HepG2 (cell line): Measurements from ENCODE around the gene GATA5. TPM values are rescaled to one million over a fixed set of nuclear protein-coding genes. Genes with fewer than 3 reads are reported as not detected.
A peak's percentile ranks its signal among the peaks of the same experiment; 100 is the strongest.

Experiments used
- CSRNP1 ChIP-seq: sonication (generic); formaldehyde crosslinking; IDR thresholded peaks from 2 replicates; pipeline ENCODE4 v1.8.1; 2023; ENCODE audit warnings: mild to moderate bottlenecking, missing genetic modification reagents
- MEIS1 ChIP-seq: sonication (generic); formaldehyde crosslinking; IDR thresholded peaks from 2 replicates; pipeline ENCODE4 v1.9.0; 2021; ENCODE audit warnings: mild to moderate bottlenecking, missing genetic modification reagents, moderate library complexity, borderline replicate concordance
- MXD3 ChIP-seq: IDR thresholded peaks from 2 replicates; pipeline ENCODE4 v1.6.1; 2016; ENCODE audit warnings: mild to moderate bottlenecking, missing biosample characterization, missing genetic modification reagents
- NR2F6 ChIP-seq, 2 experiments: IDR thresholded peaks; 2 replicates each; pipeline ENCODE4 v1.6.1; 2016; ENCODE audit warnings: antibody characterized with exemption in 1 of 2, mild to moderate bottlenecking in 1 of 2
- POLR2A ChIP-seq, 2 experiments: IDR thresholded peaks; 2 replicates each; pipeline ENCODE4 v1.6.1; 2011; ENCODE audit warnings: low read depth in 2 of 2, low read length in 2 of 2, mild to moderate bottlenecking in 1 of 2, moderate library complexity in 1 of 2; ENCODE audit not compliant: insufficient read depth in 1 of 2
- RNF2 ChIP-seq: fragments of 450-650 bp; conservative IDR thresholded peaks from 2 replicates; pipeline ENCODE4 v1.6.1; 2016; ENCODE audit warnings: low read depth
- STAT5B ChIP-seq: sonication (generic); formaldehyde crosslinking; IDR thresholded peaks from 2 replicates; pipeline ENCODE4 v1.4.0; 2020; ENCODE audit warnings: missing genetic modification reagents
- SYNCRIP ChIP-seq: fragments of 200-400 bp; formaldehyde crosslinking; IDR thresholded peaks from 2 replicates; pipeline ENCODE4 v1.6.1; 2018; ENCODE audit warnings: mild to moderate bottlenecking, low read depth, low read length; ENCODE audit not compliant: insufficient read depth
- ZC3H13 ChIP-seq: sonication (generic); formaldehyde crosslinking; IDR thresholded peaks from 2 replicates; pipeline ENCODE4 v1.8.1; 2023; ENCODE audit warnings: mild to moderate bottlenecking, missing genetic modification reagents, moderate library complexity
- ZHX2 ChIP-seq, 2 experiments: sonication (generic) in 1 of 2; formaldehyde crosslinking in 1 of 2; IDR thresholded peaks; 2 replicates each; pipeline versions ENCODE4 v1.6.1 to v1.9.0; 2014 to 2022; ENCODE audit warnings: antibody characterized with exemption in 1 of 2, borderline replicate concordance in 1 of 2, inconsistent platforms in 1 of 2, low read depth in 1 of 2, missing genetic modification reagents in 1 of 2
- ZNF10 ChIP-seq: sonication (generic); formaldehyde crosslinking; IDR thresholded peaks from 2 replicates; pipeline ENCODE4 v1.4.0; 2020; ENCODE audit warnings: mild to moderate bottlenecking, low read depth, missing genetic modification reagents, borderline replicate concordance
- ZNF274 ChIP-seq: sonication (generic); formaldehyde crosslinking; IDR thresholded peaks from 2 replicates; pipeline ENCODE4 v1.5.1; 2020; ENCODE audit warnings: mild to moderate bottlenecking, missing genetic modification reagents
- ZNF510 ChIP-seq: sonication (generic); formaldehyde crosslinking; IDR thresholded peaks from 2 replicates; pipeline ENCODE4 v1.4.0; 2020; ENCODE audit warnings: low read depth, mild to moderate bottlenecking, missing genetic modification reagents
- ZNF563 ChIP-seq: sonication (generic); formaldehyde crosslinking; IDR thresholded peaks from 2 replicates; pipeline ENCODE4 v1.8.0; 2022; ENCODE audit warnings: mild to moderate bottlenecking, moderate library complexity, missing genetic modification reagents
- ZNF770 ChIP-seq: sonication (generic); formaldehyde crosslinking; IDR thresholded peaks from 2 replicates; pipeline ENCODE4 v1.5.0; 2020; ENCODE audit warnings: mild to moderate bottlenecking, missing genetic modification reagents
- polyA plus RNA-seq, 8 experiments: library from polyadenylated mRNA; depleted of rRNA in 3 of 8; stranded (reverse) in 7 of 8; unstranded in 1 of 8; fragments of >200 nt; fragmentation: Illumina TruSeq in 4 of 8; extraction: Trizol in 4 of 8; gene quantifications; 2 replicates each; pipeline versions ENCODE4 v1.2.1 to v1.2.3, GENCODE V29; 2011 to 2016; ENCODE audit warnings: low read depth in 4 of 8, missing spikeins in 1 of 8, mixed read lengths in 1 of 8; ENCODE audit not compliant: insufficient read depth in 1 of 8
- total RNA-seq, 5 experiments: library from RNA; depleted of rRNA; stranded (reverse); fragments of >200 nt; fragmentation: Illumina TruSeq; extraction: Trizol; gene quantifications; 2 replicates each; pipeline ENCODE4 v1.2.3, GENCODE V29; 2016; ENCODE audit warnings: low read depth in 1 of 5

The GATA5 gene
- total and polyA plus RNA-seq, 2 of the 13 experiments (the other 11 are each of a cell fraction or from before 2014, with no cell fraction given) = 0.12 to 0.20 TPM

- TF ChIP-seq ZHX2 (IDR thresholded peaks at IDR 0.05; ENCODE audit: low read depth) (no peak), ZHX2 (CRISPR knock-in tag; IDR thresholded peaks at IDR 0.05; ENCODE audit: borderline replicate concordance) (no peak), POLR2A (IDR thresholded peaks at IDR 0.05; ENCODE audit: insufficient read depth in 1 of 2, low read depth in 2 of 2, low read length in 2 of 2) (0 out of 4 replicates have a peak, but pooled peaks of 1 of the 2 experiments have one; percentile 24), ZNF10 (CRISPR knock-in tag) (0 out of 2 replicates have a peak, but pooled peaks have one; percentile 18), ZNF563 (CRISPR knock-in tag) (peak; percentile 40), ZC3H13 (CRISPR knock-in tag) (0 out of 2 replicates have a peak, but pooled peaks have one; percentile 20), MEIS1 (CRISPR knock-in tag) (peak; percentile 2; the same call in 1 of the 2 replicates), NR2F6 (IDR thresholded peaks at IDR 0.05) (0 out of 2 replicates have a peak, but pooled peaks have one; percentile 12), NR2F6 (CRISPR knock-in tag; IDR thresholded peaks at IDR 0.05) (no peak), ZNF274 (peak; percentile 93), SYNCRIP (no peak), ZNF510 (CRISPR knock-in tag) (no peak), ZNF770 (CRISPR knock-in tag) (peak; percentile 78), STAT5B (CRISPR knock-in tag) (0 out of 2 replicates have a peak, but pooled peaks have one; percentile 52), MXD3 (CRISPR knock-in tag) (no peak), RNF2 (0 out of 2 replicates have a peak, but pooled peaks have one; percentile 36), CSRNP1 (CRISPR knock-in tag) (peak; percentile 67; the same call in 1 of the 2 replicates)
These were observed 3.5 kb downstream of the GATA5 start (continued) for GRCh38 chr20:62472138-62472940.
